ENCODE measurements around the gene UBAP2L.

DNA sequence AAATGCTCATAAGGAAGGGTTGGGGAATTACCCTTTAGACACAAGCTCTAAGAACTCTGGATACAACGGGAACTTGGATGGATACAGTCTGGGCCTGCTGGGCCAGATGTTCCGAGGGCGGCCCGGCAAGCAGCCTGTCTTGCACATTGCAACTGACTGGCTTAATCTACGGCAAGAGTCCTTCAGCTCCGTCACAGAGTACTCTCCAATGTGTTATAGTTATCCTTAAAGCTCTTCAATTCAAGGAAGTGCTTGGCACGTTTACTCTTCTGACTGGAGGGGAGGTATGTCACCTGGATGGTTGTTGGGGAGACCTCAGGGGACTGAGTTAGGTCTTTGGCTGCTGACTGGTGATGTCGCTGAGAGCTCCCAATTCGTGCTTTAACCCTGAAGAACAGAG, 13.5 kb upstream of the UBAP2L start:
- TF ChIP-seq, protein P1, sequence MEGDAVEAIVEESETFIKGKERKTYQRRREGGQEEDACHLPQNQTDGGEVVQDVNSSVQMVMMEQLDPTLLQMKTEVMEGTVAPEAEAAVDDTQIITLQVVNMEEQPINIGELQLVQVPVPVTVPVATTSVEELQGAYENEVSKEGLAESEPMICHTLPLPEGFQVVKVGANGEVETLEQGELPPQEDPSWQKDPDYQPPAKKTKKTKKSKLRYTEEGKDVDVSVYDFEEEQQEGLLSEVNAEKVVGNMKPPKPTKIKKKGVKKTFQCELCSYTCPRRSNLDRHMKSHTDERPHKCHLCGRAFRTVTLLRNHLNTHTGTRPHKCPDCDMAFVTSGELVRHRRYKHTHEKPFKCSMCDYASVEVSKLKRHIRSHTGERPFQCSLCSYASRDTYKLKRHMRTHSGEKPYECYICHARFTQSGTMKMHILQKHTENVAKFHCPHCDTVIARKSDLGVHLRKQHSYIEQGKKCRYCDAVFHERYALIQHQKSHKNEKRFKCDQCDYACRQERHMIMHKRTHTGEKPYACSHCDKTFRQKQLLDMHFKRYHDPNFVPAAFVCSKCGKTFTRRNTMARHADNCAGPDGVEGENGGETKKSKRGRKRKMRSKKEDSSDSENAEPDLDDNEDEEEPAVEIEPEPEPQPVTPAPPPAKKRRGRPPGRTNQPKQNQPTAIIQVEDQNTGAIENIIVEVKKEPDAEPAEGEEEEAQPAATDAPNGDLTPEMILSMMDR (IDR thresholded peaks at IDR 0.05) = no peak
- no peak for TF ChIP-seq POLR2A (IDR thresholded peaks at IDR 0.05)

All from heart left ventricle (tissue), 13 donors.